Chondrocyte (in vitro differentiated cells): ENCODE measurements around the gene PHF21B. TPM values are rescaled to one million over a fixed set of nuclear protein-coding genes. Genes with fewer than 3 reads are reported as not detected.
A peak's percentile ranks its signal among the peaks of the same experiment; 100 is the strongest.

ENCODE experiments used
- DNase-seq: peaks from one replicate; pipeline ENCODE4 v3.0.0; 2021; ENCODE audit warnings: mixed read lengths, low spot score
- H3K27ac Mint-ChIP-seq: one replicate; pipeline ENCODE4 v1.8.0; 2021; ENCODE audit warnings: mild to moderate bottlenecking, moderate library complexity, mixed read lengths; ENCODE audit not compliant: unreplicated experiment
- H3K27me3 Mint-ChIP-seq: 2 replicates; pipeline ENCODE4 v1.8.0; 2021; ENCODE audit warnings: low read depth, mixed read lengths
- H3K36me3 Mint-ChIP-seq: 2 replicates; pipeline ENCODE4 v1.8.0; 2021; ENCODE audit warnings: low read depth, mixed read lengths
- H3K4me1 Mint-ChIP-seq: 2 replicates; pipeline ENCODE4 v1.8.0; 2021; ENCODE audit warnings: low read depth, mild to moderate bottlenecking, mixed read lengths
- H3K4me3 Mint-ChIP-seq: one replicate; pipeline ENCODE4 v1.8.0; 2021; ENCODE audit warnings: mild to moderate bottlenecking, moderate library complexity, mixed read lengths; ENCODE audit not compliant: unreplicated experiment
- H3K9me3 Mint-ChIP-seq: 2 replicates; pipeline ENCODE4 v1.8.0; 2021; ENCODE audit warnings: low read depth, mixed read lengths
- CTCF ChIP-seq: fragments of 200-600 bp; sonication (generic); IDR thresholded peaks from 2 replicates; pipeline ENCODE4 v1.5.0; 2021; ENCODE audit warnings: antibody characterized with exemption, mild to moderate bottlenecking, moderate library complexity
- total RNA-seq: library from RNA; stranded (reverse); gene quantifications from 3 replicates; pipeline ENCODE4 v1.2.1, GENCODE V29; 2021

The PHF21B gene
- total RNA-seq, 1 donor from 2014 or later: 0.82 TPM

DNA sequence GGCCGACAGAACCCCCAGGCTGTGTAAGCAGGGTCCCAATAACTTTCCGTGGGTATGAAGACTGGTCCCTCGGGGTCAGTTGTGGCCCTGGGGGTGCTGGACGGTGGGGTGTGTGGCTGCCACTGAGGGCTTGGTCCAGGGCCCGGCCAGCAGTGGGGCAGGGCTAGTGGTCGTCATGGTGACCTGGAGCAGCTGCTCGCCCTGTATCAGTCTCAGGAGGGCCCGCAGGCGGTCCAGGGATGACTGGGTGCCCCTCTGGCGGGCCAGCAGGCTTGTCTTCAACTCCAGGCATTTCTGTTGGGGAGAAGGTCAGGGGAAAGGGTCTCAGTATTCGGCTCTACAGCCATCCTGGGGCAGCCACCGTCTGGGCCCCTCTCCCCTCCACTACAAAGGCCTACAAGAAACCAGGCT is 126.8 kb downstream of the PHF21B start:
- Mint-ChIP-seq H3K27me3 (no peaks in the 10 kb centered on the region), H3K27ac (no peak overlapping the region), H3K4me1 (no peaks in the 10 kb centered on the region), H3K4me3 (no peak overlapping the region), H3K36me3 (no peaks in the 10 kb centered on the region), H3K9me3 (no peaks in the 10 kb centered on the region)
- no peak for TF ChIP-seq CTCF
- DNase-seq: peak; percentile 56

GRCh38 chr22:44882226-44882905 is 127.4 kb downstream of the PHF21B start:
- Mint-ChIP-seq H3K4me3 (no peak overlapping the region), H3K4me1 (no peaks in the 10 kb centered on the region), H3K27me3 (no peaks in the 10 kb centered on the region), H3K27ac (no peak overlapping the region), H3K36me3 (no peaks in the 10 kb centered on the region), H3K9me3 (no peaks in the 10 kb centered on the region)
- TF ChIP-seq CTCF: no peak
- DNase-seq: peak; percentile 62

DNA sequence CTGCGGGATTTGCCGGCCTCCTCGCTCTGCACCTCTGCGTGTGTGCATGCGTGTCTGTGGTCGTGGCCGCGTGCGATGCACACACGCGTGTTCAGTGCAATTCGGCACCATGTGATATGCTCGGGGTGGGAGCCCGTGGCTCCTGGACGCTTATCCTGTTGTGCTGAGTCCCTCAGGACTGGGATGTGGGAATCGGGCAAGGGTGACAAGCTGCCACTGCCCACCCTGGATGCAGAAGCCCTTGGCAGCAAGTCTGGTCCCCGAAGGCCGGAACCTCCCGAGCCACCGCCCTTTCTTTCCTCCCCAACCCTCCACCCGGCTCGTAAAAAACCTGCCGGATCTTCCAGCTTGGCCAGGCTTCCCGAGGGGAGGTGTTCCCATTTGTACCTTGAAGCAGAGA is 128.2 kb downstream of the PHF21B start:
- DNase-seq: peak; percentile 71
- no peak overlapping the region for H3K27ac Mint-ChIP-seq
- H3K36me3 Mint-ChIP-seq: no peaks in the 10 kb centered on the region
- no peaks in the 10 kb centered on the region for H3K4me1 Mint-ChIP-seq
- H3K9me3 Mint-ChIP-seq: peaks cover 5% of the 10 kb centered on the region
- H3K4me3 Mint-ChIP-seq: no peak overlapping the region
- no peaks in the 10 kb centered on the region for H3K27me3 Mint-ChIP-seq
- TF ChIP-seq CTCF: no peak

DNA sequence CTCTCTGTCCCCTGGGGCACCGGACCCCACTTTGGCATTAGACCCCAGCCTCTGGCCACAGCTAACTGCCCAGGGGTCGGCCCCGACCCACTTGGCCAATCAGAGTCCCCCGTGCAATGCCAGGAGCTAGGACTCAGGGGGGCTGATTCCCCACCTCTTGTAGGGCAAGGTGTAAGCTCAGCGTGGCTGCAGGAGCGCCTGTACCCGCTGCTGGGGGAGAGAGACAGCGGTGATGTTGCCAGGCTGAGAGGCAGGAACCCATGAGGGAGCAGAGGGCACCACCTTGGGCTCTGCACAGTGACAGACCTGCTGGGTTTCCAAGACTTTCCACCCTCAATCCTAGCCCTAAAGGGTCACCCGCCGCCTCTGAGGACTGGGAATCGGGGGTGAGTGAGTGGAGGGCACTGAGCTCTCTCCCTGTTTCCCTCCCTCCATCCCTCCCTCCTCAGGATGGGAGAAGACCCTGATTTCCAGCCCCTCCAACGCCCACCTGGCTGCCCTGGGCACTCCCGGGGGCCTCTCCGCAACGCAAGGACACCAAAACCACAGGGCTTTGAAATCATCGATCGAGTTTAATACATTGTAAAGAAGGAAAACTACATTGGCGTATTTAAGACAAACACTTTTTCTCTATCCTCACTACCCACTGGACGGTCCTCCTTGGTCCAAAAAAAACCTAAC is 129.1 kb downstream of the PHF21B start:
- H3K4me3 Mint-ChIP-seq: no peak overlapping the region
- TF ChIP-seq CTCF: no peak
- no peak overlapping the region for H3K27ac Mint-ChIP-seq
- no peaks in the 10 kb centered on the region for H3K4me1 Mint-ChIP-seq
- peaks cover 8% of the 10 kb centered on the region for H3K9me3 Mint-ChIP-seq
- peak; percentile 77 for DNase-seq
- no peaks in the 10 kb centered on the region for H3K36me3 Mint-ChIP-seq
- H3K27me3 Mint-ChIP-seq: no peaks in the 10 kb centered on the region

DNA sequence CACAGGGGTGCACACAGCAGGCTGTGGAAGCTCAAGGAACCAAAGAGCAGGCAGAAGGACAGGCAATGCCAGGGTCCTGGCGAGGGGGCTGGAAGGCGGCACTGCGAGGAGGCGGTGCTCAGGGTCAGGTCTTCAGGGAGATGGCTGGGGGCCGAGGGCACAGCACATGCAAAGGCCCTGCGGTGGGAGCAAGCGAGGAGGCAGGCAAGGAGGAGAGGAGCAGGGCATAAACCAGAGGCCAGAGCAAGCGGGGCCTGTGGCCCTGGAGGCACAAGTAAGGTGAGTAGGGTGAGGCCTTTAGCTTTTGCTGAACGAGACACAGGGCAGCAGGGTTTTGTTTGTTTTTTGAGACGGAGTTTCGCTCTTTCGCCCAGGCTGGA is 130.5 kb downstream of the PHF21B start:
- Mint-ChIP-seq H3K27ac (no peak overlapping the region), H3K4me3 (no peak overlapping the region), H3K27me3 (no peaks in the 10 kb centered on the region), H3K4me1 (no peaks in the 10 kb centered on the region), H3K36me3 (no peaks in the 10 kb centered on the region), H3K9me3 (peaks cover 8% of the 10 kb centered on the region)
- DNase-seq: peak; percentile 81
- TF ChIP-seq CTCF: no peak
